Stimulated activated CD4-positive, alpha-beta T cell treated with anti-CD3 and anti-CD28 coated beads, Interleukin-2, amount 100 ng/mL, for 4 hours (primary cell): Measurements from ENCODE around the gene ENO4.

Experiments
- DNase-seq: peaks from one replicate; pipeline ENCODE4 v3.0.0-alpha.2; 2020; ENCODE audit warnings: low read depth

Gene ENO4

GRCh38 chr10:116917481-116917880 is 68.2 kb downstream of the ENO4 start:
- DNase-seq, result no peak

- DNase-seq, result no peak
These were observed 69.3 kb downstream of the ENO4 start for GRCh38 chr10:116918583-116918982.

- DNase-seq, result no peak
These were observed 69.9 kb downstream of the ENO4 start for GRCh38 chr10:116919164-116919563.

- DNase-seq, result no peak
These were observed 70.4 kb downstream of the ENO4 start for GRCh38 chr10:116919706-116920105.

- no peak for DNase-seq
These were observed 75.8 kb downstream of the ENO4 start for GRCh38 chr10:116925056-116925455.

GRCh38 chr10:116926426-116926825 is 77.1 kb downstream of the ENO4 start:
- DNase-seq, result no peak

- DNase-seq, result no peak
These were observed 82.5 kb downstream of the ENO4 start for GRCh38 chr10:116931806-116932205.
